Activated CD4-positive, alpha-beta T cell treated with anti-CD3 and anti-CD28 coated beads, Interleukin-2, Interleukin-4, amounts not matched to agents 100 ng/mL and 50 ng/mL, durations not matched to agents 16 hours and 8 hours (primary cell): ENCODE results near the gene BCAS1.
A peak's percentile ranks its signal among the peaks of the same experiment; 100 is the strongest.
"Not testable (repeated sequence)": the region's sequence is repeated elsewhere in the genome, so short reads cannot be mapped to it uniquely, and the experiment has no call there.

Source experiments
- DNase-seq: peaks from one replicate; pipeline ENCODE4 v3.0.0-alpha.2; 2020; ENCODE audit warnings: low spot score

Gene BCAS1

GRCh38 chr20:53941680-53942471 is 128.5 kb downstream of the BCAS1 start:
- no peak for DNase-seq

- no peak for DNase-seq
Observed at GRCh38 chr20:53940907-53941545, 129.4 kb downstream of the BCAS1 start.

GRCh38 chr20:53940360-53940702 is 130.1 kb downstream of the BCAS1 start:
- no peak for DNase-seq

- peak; percentile 85 for DNase-seq
Observed at GRCh38 chr20:53939572-53940359, 130.6 kb downstream of the BCAS1 start.

GRCh38 chr20:53939190-53939571 is 131.2 kb downstream of the BCAS1 start:
- DNase-seq = no peak

- DNase-seq = no peak
Observed at GRCh38 chr20:53938739-53939138, 131.7 kb downstream of the BCAS1 start.

- no peak for DNase-seq
Observed at GRCh38 chr20:53937929-53938367, 132.4 kb downstream of the BCAS1 start.

GRCh38 chr20:53937339-53937741 is 133.1 kb downstream of the BCAS1 start:
- no peak for DNase-seq

GRCh38 chr20:53935344-53936084 is 134.9 kb downstream of the BCAS1 start:
- DNase-seq = no peak

- peak; percentile 35 for DNase-seq
Observed at GRCh38 chr20:53934421-53935343, 135.7 kb downstream of the BCAS1 start.

GRCh38 chr20:53933232-53933846 is 137.1 kb downstream of the BCAS1 start:
- no peak for DNase-seq

- not testable (repeated sequence) for DNase-seq
Observed at GRCh38 chr20:53932655-53933192, 137.7 kb downstream of the BCAS1 start.

GRCh38 chr20:53931597-53931996 is 138.8 kb downstream of the BCAS1 start:
- no peak for DNase-seq

GRCh38 chr20:53930651-53931504 is 139.5 kb downstream of the BCAS1 start:
- DNase-seq = no peak

- DNase-seq = no peak
Observed at GRCh38 chr20:53929974-53930650, 140.3 kb downstream of the BCAS1 start.

GRCh38 chr20:53929399-53929798 is 141.0 kb downstream of the BCAS1 start:
- DNase-seq = no peak

GRCh38 chr20:53927990-53928389 is 142.4 kb downstream of the BCAS1 start:
- DNase-seq = no peak

GRCh38 chr20:53926428-53927028 is 143.9 kb downstream of the BCAS1 start:
- DNase-seq = peak; percentile 64
